GM23338 (cell line): Measurements from ENCODE around the gene SENP8. TPM values are rescaled to one million over a fixed set of nuclear protein-coding genes. Genes with fewer than 3 reads are reported as not detected.

ENCODE experiments used
- ATAC-seq: fragments of 200-7000 bp; cut with Tn5 transposase; 3 replicates; pipeline ENCODE4 v1.9.1; 2020
- DNase-seq: peaks from one replicate; pipeline ENCODE4 v3.0.0-alpha.2; 2015; ENCODE audit warnings: low spot score
- H2AFZ ChIP-seq: fragments of 200-600 bp; sonication (generic); 2 replicates; pipeline ENCODE4 v1.8.0; 2016; ENCODE audit warnings: antibody characterized with exemption, mild to moderate bottlenecking, moderate library complexity
- H3F3A ChIP-seq: fragments of 200-600 bp; sonication (generic); replicated peaks from 2 replicates; pipeline ENCODE4 v1.8.0; 2017; ENCODE audit warnings: antibody characterized with exemption, mixed run types, low read depth
- H3K27ac ChIP-seq: fragments of 200-600 bp; sonication (generic); 2 replicates; pipeline ENCODE4 v1.6.1; 2016; ENCODE audit warnings: low read depth
- H3K27me3 ChIP-seq: fragments of 200-600 bp; sonication (generic); 2 replicates; pipeline ENCODE4 v1.8.0; 2016; ENCODE audit warnings: mild to moderate bottlenecking, mixed run types, moderate library complexity; ENCODE audit not compliant: insufficient read depth
- H3K36me3 ChIP-seq: fragments of 200-600 bp; sonication (generic); 2 replicates; pipeline ENCODE4 v1.8.0; 2016; ENCODE audit warnings: mild to moderate bottlenecking; ENCODE audit not compliant: insufficient read depth
- H3K4me1 ChIP-seq: fragments of 200-600 bp; sonication (generic); 2 replicates; pipeline ENCODE4 v1.8.0; 2016; ENCODE audit warnings: mild to moderate bottlenecking, moderate library complexity; ENCODE audit not compliant: insufficient read depth
- H3K4me2 ChIP-seq: fragments of 200-600 bp; sonication (generic); 2 replicates; pipeline ENCODE4 v1.7.1; 2017; ENCODE audit warnings: mixed run types
- H3K4me3 ChIP-seq: fragments of 200-600 bp; sonication (generic); 2 replicates; pipeline ENCODE4 v1.6.1; 2016; ENCODE audit warnings: mixed run types
- H3K79me2 ChIP-seq: fragments of 200-600 bp; sonication (generic); replicated peaks from 2 replicates; pipeline ENCODE4 v1.8.0; 2017; ENCODE audit warnings: mild to moderate bottlenecking; ENCODE audit not compliant: insufficient read depth
- H3K9me2 ChIP-seq: fragments of 200-600 bp; sonication (generic); 2 replicates; pipeline ENCODE4 v1.8.0; 2017; ENCODE audit not compliant: insufficient read depth
- H4K20me1 ChIP-seq: fragments of 200-600 bp; sonication (generic); replicated peaks from 2 replicates; pipeline ENCODE4 v1.8.0; 2017; ENCODE audit warnings: mild to moderate bottlenecking; ENCODE audit not compliant: insufficient read depth
- H3K27ac Mint-ChIP-seq: 2 replicates; pipeline ENCODE4 v1.8.0; 2020; ENCODE audit warnings: inconsistent platforms, mild to moderate bottlenecking, moderate library complexity, mixed read lengths
- H3K27me3 Mint-ChIP-seq: 3 replicates; pipeline ENCODE4 v1.8.0; 2022; ENCODE audit warnings: low read depth, mild to moderate bottlenecking, moderate library complexity, mixed read lengths, inconsistent platforms; ENCODE audit not compliant: insufficient read depth, poor library complexity
- H3K36me3 Mint-ChIP-seq: 3 replicates; pipeline ENCODE4 v1.8.0; 2021; ENCODE audit warnings: low read depth, mild to moderate bottlenecking, inconsistent platforms, moderate library complexity, mixed read lengths
- H3K4me1 Mint-ChIP-seq: 3 replicates; pipeline ENCODE4 v1.8.0; 2020; ENCODE audit warnings: mild to moderate bottlenecking, inconsistent platforms, mixed read lengths
- H3K4me3 Mint-ChIP-seq: 3 replicates; pipeline ENCODE4 v1.8.0; 2021; ENCODE audit warnings: moderate library complexity, mild to moderate bottlenecking, inconsistent platforms, mixed read lengths
- H3K9me3 Mint-ChIP-seq: 3 replicates; pipeline ENCODE4 v1.8.0; 2020; ENCODE audit warnings: moderate library complexity, mild to moderate bottlenecking, inconsistent platforms, mixed read lengths
- CTCF ChIP-seq, 2 experiments: fragments of 200-600 bp in 1 of 2; sonication (generic) in 1 of 2; conservative IDR thresholded peaks; 2 replicates each; pipeline versions ENCODE4 v1.5.1 to v1.6.1; 2016 to 2017; ENCODE audit warnings: antibody characterized with exemption in 2 of 2, low read depth in 2 of 2, mild to moderate bottlenecking in 2 of 2, moderate library complexity in 1 of 2
- EZH2 ChIP-seq: fragments of 200-600 bp; sonication (generic); IDR thresholded peaks from one replicate; pipeline ENCODE4 v1.8.0; 2017; ENCODE audit warnings: antibody characterized with exemption, mild to moderate bottlenecking, low read depth; ENCODE audit not compliant: unreplicated experiment
- EZH2phosphoT487 ChIP-seq: fragments of 200-600 bp; sonication (generic); IDR thresholded peaks from one replicate; pipeline ENCODE4 v1.8.1; 2018; ENCODE audit warnings: antibody characterized with exemption; ENCODE audit not compliant: unreplicated experiment
- JUNB ChIP-seq: IDR thresholded peaks from one replicate; pipeline ENCODE4 v1.6.1; 2016; ENCODE audit warnings: antibody characterized with exemption; ENCODE audit not compliant: unreplicated experiment
- POLR2AphosphoS5 ChIP-seq: IDR thresholded peaks from 2 replicates; pipeline ENCODE4 v1.6.1; 2016; ENCODE audit warnings: antibody characterized with exemption, low read depth
- REST ChIP-seq: IDR thresholded peaks from one replicate; pipeline ENCODE4 v1.6.1; 2018; ENCODE audit warnings: antibody characterized with exemption; ENCODE audit not compliant: unreplicated experiment
- STAT1 ChIP-seq: IDR thresholded peaks from one replicate; pipeline ENCODE4 v1.6.1; 2016; ENCODE audit warnings: antibody characterized with exemption; ENCODE audit not compliant: unreplicated experiment
- ZNF331 ChIP-seq: fragments of 250-450 bp; sonication (Bioruptor Pico); IDR thresholded peaks from 2 replicates; pipeline ENCODE4 v1.5.0; 2020; ENCODE audit warnings: low read depth, mild to moderate bottlenecking, moderate library complexity
- polyA plus RNA-seq: library from polyadenylated mRNA; unstranded; fragments of >200 nt; fragmentation: Nextera tagmentation; extraction: Ambion mirVana; gene quantifications from 2 replicates; pipeline ENCODE4 v1.2.1, GENCODE V29; 2016
- total RNA-seq: library from RNA; depleted of rRNA; stranded (reverse); fragments of >200 nt; shearing (Covaris generic); gene quantifications from 2 replicates; pipeline ENCODE4 v1.2.3, GENCODE V29; 2014
- TF ChIP-seq, protein P1 (sequence below): IDR thresholded peaks from 2 replicates; pipeline ENCODE4 v1.6.1; 2016; ENCODE audit warnings: antibody characterized with exemption
- TF ChIP-seq, protein P2 (sequence below): fragments of 250-450 bp; sonication (Bioruptor Pico); IDR thresholded peaks from 2 replicates; pipeline ENCODE4 v1.5.0; 2020; ENCODE audit warnings: mild to moderate bottlenecking, moderate library complexity

Gene SENP8
- total and polyA plus RNA-seq, 2 experiments from 2014 or later, result 3.1 to 7.7 TPM

DNA sequence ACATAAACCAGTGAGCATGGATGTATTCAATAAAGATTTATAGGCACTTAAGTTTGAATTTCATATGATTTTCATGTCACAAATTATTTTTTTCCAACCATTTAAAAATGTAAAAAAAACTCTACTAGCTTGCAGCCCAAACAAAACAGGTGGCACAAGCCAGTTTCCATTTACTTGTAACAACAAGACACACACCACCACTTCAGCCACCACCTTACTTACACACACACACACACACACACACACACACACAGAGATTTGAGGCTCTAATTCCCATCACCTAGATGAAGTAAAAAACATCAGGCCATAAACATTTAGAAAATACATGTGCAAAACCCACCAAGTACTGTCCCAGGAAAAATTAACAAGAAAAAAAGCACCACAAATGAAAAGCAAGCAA is 25.5 kb upstream of the SENP8 start:
- Histone ChIP-seq H3K4me3 (no peak overlapping the region), H3K27me3 (no peaks in the 10 kb centered on the region), H3K4me1 (no peaks in the 10 kb centered on the region), H2AFZ (no peak overlapping the region), H3K36me3 (no peaks in the 10 kb centered on the region), H3K27ac (no peak overlapping the region), H3K4me2 (no peak overlapping the region), H4K20me1 (peaks cover 5% of the 10 kb centered on the region; the same call in 1 of the 2 replicates), H3K9me2 (no peaks in the 10 kb centered on the region), H3F3A (no peaks in the 10 kb centered on the region), H3K79me2 (peaks cover 11% of the 10 kb centered on the region; the same call in 1 of the 2 replicates)
- Mint-ChIP-seq H3K27me3 (no peaks in the 10 kb centered on the region), H3K9me3 (peaks cover 4% of the 10 kb centered on the region; the same call in 1 of the 3 replicates), H3K36me3 (peaks cover 7% of the 10 kb centered on the region; the same call in 2 of the 3 replicates), H3K27ac (no peak overlapping the region), H3K4me3 (no peak overlapping the region), H3K4me1 (no peaks in the 10 kb centered on the region)
- DNase-seq (no peak), ATAC-seq (no peak)
- TF ChIP-seq REST (no peak), STAT1 (no peak), EZH2phosphoT487 (no peak), EZH2 (no peak), JUNB (no peak), POLR2AphosphoS5 (no peak), ZNF331 (CRISPR knock-in tag) (no peak), CTCF (conservative IDR thresholded peaks at IDR 0.05; ENCODE audit: low read depth in 2 of 2) (no peak)
- TF ChIP-seq, protein P1, sequence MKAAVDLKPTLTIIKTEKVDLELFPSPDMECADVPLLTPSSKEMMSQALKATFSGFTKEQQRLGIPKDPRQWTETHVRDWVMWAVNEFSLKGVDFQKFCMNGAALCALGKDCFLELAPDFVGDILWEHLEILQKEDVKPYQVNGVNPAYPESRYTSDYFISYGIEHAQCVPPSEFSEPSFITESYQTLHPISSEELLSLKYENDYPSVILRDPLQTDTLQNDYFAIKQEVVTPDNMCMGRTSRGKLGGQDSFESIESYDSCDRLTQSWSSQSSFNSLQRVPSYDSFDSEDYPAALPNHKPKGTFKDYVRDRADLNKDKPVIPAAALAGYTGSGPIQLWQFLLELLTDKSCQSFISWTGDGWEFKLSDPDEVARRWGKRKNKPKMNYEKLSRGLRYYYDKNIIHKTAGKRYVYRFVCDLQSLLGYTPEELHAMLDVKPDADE, result no peak
- TF ChIP-seq, protein P2, sequence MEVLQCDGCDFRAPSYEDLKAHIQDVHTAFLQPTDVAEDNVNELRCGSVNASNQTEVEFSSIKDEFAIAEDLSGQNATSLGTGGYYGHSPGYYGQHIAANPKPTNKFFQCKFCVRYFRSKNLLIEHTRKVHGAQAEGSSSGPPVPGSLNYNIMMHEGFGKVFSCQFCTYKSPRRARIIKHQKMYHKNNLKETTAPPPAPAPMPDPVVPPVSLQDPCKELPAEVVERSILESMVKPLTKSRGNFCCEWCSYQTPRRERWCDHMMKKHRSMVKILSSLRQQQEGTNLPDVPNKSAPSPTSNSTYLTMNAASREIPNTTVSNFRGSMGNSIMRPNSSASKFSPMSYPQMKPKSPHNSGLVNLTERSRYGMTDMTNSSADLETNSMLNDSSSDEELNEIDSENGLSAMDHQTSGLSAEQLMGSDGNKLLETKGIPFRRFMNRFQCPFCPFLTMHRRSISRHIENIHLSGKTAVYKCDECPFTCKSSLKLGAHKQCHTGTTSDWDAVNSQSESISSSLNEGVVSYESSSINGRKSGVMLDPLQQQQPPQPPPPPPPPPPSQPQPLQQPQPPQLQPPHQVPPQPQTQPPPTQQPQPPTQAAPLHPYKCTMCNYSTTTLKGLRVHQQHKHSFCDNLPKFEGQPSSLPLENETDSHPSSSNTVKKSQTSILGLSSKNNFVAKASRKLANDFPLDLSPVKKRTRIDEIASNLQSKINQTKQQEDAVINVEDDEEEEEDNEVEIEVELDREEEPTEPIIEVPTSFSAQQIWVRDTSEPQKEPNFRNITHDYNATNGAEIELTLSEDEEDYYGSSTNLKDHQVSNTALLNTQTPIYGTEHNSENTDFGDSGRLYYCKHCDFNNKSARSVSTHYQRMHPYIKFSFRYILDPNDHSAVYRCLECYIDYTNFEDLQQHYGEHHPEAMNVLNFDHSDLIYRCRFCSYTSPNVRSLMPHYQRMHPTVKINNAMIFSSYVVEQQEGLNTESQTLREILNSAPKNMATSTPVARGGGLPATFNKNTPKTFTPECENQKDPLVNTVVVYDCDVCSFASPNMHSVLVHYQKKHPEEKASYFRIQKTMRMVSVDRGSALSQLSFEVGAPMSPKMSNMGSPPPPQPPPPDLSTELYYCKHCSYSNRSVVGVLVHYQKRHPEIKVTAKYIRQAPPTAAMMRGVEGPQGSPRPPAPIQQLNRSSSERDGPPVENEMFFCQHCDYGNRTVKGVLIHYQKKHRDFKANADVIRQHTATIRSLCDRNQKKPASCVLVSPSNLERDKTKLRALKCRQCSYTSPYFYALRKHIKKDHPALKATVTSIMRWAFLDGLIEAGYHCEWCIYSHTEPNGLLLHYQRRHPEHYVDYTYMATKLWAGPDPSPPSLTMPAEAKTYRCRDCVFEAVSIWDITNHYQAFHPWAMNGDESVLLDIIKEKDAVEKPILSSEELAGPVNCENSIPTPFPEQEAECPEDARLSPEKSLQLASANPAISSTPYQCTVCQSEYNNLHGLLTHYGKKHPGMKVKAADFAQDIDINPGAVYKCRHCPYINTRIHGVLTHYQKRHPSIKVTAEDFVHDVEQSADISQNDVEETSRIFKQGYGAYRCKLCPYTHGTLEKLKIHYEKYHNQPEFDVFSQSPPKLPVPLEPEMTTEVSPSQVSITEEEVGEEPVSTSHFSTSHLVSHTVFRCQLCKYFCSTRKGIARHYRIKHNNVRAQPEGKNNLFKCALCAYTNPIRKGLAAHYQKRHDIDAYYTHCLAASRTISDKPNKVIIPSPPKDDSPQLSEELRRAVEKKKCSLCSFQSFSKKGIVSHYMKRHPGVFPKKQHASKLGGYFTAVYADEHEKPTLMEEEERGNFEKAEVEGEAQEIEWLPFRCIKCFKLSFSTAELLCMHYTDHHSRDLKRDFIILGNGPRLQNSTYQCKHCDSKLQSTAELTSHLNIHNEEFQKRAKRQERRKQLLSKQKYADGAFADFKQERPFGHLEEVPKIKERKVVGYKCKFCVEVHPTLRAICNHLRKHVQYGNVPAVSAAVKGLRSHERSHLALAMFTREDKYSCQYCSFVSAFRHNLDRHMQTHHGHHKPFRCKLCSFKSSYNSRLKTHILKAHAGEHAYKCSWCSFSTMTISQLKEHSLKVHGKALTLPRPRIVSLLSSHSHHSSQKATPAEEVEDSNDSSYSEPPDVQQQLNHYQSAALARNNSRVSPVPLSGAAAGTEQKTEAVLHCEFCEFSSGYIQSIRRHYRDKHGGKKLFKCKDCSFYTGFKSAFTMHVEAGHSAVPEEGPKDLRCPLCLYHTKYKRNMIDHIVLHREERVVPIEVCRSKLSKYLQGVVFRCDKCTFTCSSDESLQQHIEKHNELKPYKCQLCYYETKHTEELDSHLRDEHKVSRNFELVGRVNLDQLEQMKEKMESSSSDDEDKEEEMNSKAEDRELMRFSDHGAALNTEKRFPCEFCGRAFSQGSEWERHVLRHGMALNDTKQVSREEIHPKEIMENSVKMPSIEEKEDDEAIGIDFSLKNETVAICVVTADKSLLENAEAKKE, result no peak
